ENCODE results near the gene PPP6R1. TPM values are rescaled to one million over a fixed set of nuclear protein-coding genes. Genes with fewer than 3 reads are reported as not detected.
A peak's percentile ranks its signal among the peaks of the same experiment; 100 is the strongest.

PPP6R1 gene
- total and polyA plus RNA-seq, 2 of the 13 experiments (the other 11 are each of a cell fraction or from before 2014, with no cell fraction given), result 25.8 to 54.0 TPM

DNA sequence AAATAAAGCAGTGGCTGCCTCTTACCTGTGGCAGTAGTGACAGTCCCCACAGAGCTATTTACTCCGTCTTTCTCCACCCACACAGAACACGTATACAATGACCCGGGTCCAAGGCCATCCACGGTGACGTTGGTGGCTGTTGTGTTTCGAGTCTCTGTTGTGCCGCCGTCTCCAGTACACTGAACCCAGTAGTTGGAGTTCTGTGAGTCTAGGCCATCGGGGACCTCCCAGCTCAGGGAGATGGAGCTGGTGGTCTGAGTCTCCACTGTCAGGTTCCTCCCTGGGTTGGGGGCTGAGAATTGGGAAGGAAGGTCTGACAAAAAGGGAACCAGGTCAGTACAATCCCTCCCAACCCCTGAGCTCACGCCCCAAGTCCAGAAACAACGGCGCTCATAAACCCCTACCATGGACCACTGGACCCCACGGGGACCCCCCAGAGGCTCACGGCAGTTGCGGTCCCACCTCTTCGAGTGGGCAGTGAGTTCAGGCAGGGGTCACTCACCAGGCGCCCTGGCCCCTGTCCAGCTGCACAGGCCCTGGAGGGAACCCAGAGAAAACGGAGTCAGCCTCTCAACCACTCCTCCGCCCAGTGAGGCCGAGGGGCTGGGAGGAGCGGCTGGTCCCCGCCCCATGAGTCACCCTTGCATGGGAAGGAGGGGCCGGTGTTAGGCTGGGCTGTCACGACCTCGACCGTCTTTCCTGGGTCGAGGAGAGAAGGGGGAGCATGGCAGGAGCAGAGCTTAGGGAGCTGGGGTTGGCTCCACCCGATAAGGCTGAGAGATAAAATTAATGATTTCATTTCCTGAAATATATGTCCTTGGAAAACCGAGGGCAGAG, 51.9 kb downstream of the PPP6R1 start (continued):
- TF ChIP-seq, protein P1, sequence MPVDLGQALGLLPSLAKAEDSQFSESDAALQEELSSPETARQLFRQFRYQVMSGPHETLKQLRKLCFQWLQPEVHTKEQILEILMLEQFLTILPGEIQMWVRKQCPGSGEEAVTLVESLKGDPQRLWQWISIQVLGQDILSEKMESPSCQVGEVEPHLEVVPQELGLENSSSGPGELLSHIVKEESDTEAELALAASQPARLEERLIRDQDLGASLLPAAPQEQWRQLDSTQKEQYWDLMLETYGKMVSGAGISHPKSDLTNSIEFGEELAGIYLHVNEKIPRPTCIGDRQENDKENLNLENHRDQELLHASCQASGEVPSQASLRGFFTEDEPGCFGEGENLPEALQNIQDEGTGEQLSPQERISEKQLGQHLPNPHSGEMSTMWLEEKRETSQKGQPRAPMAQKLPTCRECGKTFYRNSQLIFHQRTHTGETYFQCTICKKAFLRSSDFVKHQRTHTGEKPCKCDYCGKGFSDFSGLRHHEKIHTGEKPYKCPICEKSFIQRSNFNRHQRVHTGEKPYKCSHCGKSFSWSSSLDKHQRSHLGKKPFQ (CRISPR knock-in tag; IDR thresholded peaks at IDR 0.05; ENCODE audit: insufficient replicate concordance), result no peak
- TF ChIP-seq, protein P2, sequence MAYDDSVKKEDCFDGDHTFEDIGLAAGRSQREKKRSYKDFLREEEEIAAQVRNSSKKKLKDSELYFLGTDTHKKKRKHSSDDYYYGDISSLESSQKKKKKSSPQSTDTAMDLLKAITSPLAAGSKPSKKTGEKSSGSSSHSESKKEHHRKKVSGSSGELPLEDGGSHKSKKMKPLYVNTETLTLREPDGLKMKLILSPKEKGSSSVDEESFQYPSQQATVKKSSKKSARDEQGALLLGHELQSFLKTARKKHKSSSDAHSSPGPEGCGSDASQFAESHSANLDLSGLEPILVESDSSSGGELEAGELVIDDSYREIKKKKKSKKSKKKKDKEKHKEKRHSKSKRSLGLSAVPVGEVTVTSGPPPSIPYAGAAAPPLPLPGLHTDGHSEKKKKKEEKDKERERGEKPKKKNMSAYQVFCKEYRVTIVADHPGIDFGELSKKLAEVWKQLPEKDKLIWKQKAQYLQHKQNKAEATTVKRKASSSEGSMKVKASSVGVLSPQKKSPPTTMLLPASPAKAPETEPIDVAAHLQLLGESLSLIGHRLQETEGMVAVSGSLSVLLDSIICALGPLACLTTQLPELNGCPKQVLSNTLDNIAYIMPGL (CRISPR knock-in tag; IDR thresholded peaks at IDR 0.05; ENCODE audit: borderline replicate concordance in 1 of 2, low read depth in 1 of 2), result peak; percentile 4 to 63; a peak in 3 of 4 replicates
- TF ChIP-seq ZBTB2 (CRISPR knock-in tag; IDR thresholded peaks at IDR 0.05; ENCODE audit: low read depth) (no peak), DMAP1 (CRISPR knock-in tag; IDR thresholded peaks at IDR 0.05) (peak; percentile 65), ZFP62 (CRISPR knock-in tag; IDR thresholded peaks at IDR 0.05) (no peak), ZMAT3 (CRISPR knock-in tag; conservative IDR thresholded peaks at IDR 0.05) (peak; percentile 42; the same call in 1 of the 2 replicates), ZNF747 (CRISPR knock-in tag; IDR thresholded peaks at IDR 0.05; ENCODE audit: borderline replicate concordance) (0 out of 2 replicates have a peak, but pooled peaks have one; percentile 81), EP300 (IDR thresholded peaks at IDR 0.05; ENCODE audit: low read depth in 2 of 2, low read length in 2 of 2) (peak in 1 of 2 experiments; percentile 61; a peak in 2 of 4 replicates), EP300 (CRISPR knock-in tag; IDR thresholded peaks at IDR 0.05; ENCODE audit: borderline replicate concordance) (peak; percentile 53), POGZ (CRISPR knock-in tag; IDR thresholded peaks at IDR 0.05) (peak; percentile 44; the same call in 1 of the 2 replicates), KLF16 (CRISPR knock-in tag; IDR thresholded peaks at IDR 0.05) (no peak; a peak in 1 of 4 replicates), ZNF883 (CRISPR knock-in tag; IDR thresholded peaks at IDR 0.05; ENCODE audit: not compliant biosample characterization) (peak; percentile 80), ZNF234 (CRISPR knock-in tag; conservative IDR thresholded peaks at IDR 0.05) (no peak), NAIF1 (CRISPR knock-in tag; IDR thresholded peaks at IDR 0.05; ENCODE audit: borderline replicate concordance) (no peak; the same call in 1 of the 2 replicates), ZSCAN5A (CRISPR knock-in tag; IDR thresholded peaks at IDR 0.05; ENCODE audit: borderline replicate concordance) (peak; percentile 72; the same call in 1 of the 2 replicates), REPIN1 (CRISPR knock-in tag; IDR thresholded peaks at IDR 0.05; ENCODE audit: borderline replicate concordance, low read depth) (no peak; the same call in 1 of the 2 replicates), ZNF17 (CRISPR knock-in tag; IDR thresholded peaks at IDR 0.05) (no peak)
- TF ChIP-seq, protein P3, sequence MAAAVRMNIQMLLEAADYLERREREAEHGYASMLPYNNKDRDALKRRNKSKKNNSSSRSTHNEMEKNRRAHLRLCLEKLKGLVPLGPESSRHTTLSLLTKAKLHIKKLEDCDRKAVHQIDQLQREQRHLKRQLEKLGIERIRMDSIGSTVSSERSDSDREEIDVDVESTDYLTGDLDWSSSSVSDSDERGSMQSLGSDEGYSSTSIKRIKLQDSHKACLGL (CRISPR knock-in tag; IDR thresholded peaks at IDR 0.05), result 0 out of 2 replicates have a peak, but pooled peaks have one; percentile 59
- TF ChIP-seq, protein P4, sequence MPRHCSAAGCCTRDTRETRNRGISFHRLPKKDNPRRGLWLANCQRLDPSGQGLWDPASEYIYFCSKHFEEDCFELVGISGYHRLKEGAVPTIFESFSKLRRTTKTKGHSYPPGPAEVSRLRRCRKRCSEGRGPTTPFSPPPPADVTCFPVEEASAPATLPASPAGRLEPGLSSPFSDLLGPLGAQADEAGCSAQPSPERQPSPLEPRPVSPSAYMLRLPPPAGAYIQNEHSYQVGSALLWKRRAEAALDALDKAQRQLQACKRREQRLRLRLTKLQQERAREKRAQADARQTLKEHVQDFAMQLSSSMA (CRISPR knock-in tag; IDR thresholded peaks at IDR 0.05), result no peak; the same call in 1 of the 2 replicates
